Kasumi-1 (cell line): ENCODE data around the gene PARD6A.

ENCODE experiments used
- DNase-seq, 2 experiments: peaks; one replicate each; lab custom pipeline; 2025; lab: John Stamatoyannopoulos, UW

PARD6A gene

GRCh38 chr16:67653789-67654402 lies 6.9 kb upstream of the PARD6A start:
- DNase-seq = no peak

- DNase-seq = no peak
These were observed 6.3 kb upstream of the PARD6A start for GRCh38 chr16:67654403-67654911.

GRCh38 chr16:67655363-67655762 lies 5.4 kb upstream of the PARD6A start:
- no peak for DNase-seq

GRCh38 chr16:67656344-67657016 lies 4.3 kb upstream of the PARD6A start:
- no peak for DNase-seq

GRCh38 chr16:67657017-67657608 lies 3.6 kb upstream of the PARD6A start:
- DNase-seq = no peak

GRCh38 chr16:67657751-67658518 lies 2.8 kb upstream of the PARD6A start:
- DNase-seq = no peak

GRCh38 chr16:67658849-67659674 lies 1.7 kb upstream of the PARD6A start:
- DNase-seq = no peak

- peak; percentile 73 to 79 for DNase-seq
These were observed 841 bp upstream of the PARD6A start, which contains the start of gene ACD for GRCh38 chr16:67659675-67660563. ACD (minus strand) TSS chr16:67660260; CDS start chr16:67660220, 40 bp downstream.

GRCh38 chr16:67661101-67661761 lies 471 bp downstream of the PARD6A start:
- peak; percentile 40 to 52 for DNase-seq

GRCh38 chr16:67661886-67662652 lies 1.3 kb downstream of the PARD6A start:
- no peak for DNase-seq

GRCh38 chr16:67662653-67663010 lies 1.9 kb downstream of the PARD6A start:
- DNase-seq = no peak

GRCh38 chr16:67663151-67663876 lies 2.6 kb downstream of the PARD6A start:
- DNase-seq = peak; percentile 13 to 28

GRCh38 chr16:67663877-67664222 lies 3.1 kb downstream of the PARD6A start:
- DNase-seq = no peak

GRCh38 chr16:67664258-67664657 lies 3.5 kb downstream of the PARD6A start:
- DNase-seq = no peak

GRCh38 chr16:67664871-67665270 lies 4.1 kb downstream of the PARD6A start:
- DNase-seq = no peak

- DNase-seq = no peak
These were observed 4.8 kb downstream of the PARD6A start for GRCh38 chr16:67665598-67665997.

GRCh38 chr16:67666032-67666551 lies 5.3 kb downstream of the PARD6A start:
- peak in 1 of 2 experiments; percentile 13 for DNase-seq
